Activated gamma-delta T cell treated with Interleukin-2 at 50 U/mL for 16 hours (primary cell): ENCODE results near the gene NSUN6.

Experiments used
- DNase-seq: peaks from one replicate; pipeline ENCODE4 v3.0.0-alpha.2; 2020

The NSUN6 gene

GRCh38 chr10:18557960-18558359 is 93.4 kb downstream of the NSUN6 start:
- DNase-seq = no peak

- no peak for DNase-seq
Observed at GRCh38 chr10:18556522-18557147, 94.8 kb downstream of the NSUN6 start.

- DNase-seq = no peak
Observed at GRCh38 chr10:18554479-18554878, 96.9 kb downstream of the NSUN6 start.

DNA sequence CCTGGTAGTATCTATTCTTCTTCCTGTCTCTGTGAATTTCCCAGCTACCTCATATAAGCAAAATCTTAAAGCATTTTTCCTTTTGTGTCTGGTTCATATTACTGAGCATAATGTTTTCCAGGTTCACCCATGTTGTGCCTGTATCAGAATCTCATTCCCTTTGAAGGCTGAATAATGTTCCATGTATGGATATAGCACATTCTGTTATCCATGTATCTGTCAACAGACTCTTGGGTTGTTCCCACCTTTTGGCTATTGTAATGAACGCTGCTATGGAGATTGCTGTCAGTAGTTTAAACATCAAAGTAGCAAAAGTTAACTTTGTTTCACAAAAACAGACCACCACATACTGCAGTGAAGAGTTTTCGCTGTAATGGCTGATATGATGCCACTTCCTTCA is 99.9 kb downstream of the NSUN6 start:
- DNase-seq = no peak

DNA sequence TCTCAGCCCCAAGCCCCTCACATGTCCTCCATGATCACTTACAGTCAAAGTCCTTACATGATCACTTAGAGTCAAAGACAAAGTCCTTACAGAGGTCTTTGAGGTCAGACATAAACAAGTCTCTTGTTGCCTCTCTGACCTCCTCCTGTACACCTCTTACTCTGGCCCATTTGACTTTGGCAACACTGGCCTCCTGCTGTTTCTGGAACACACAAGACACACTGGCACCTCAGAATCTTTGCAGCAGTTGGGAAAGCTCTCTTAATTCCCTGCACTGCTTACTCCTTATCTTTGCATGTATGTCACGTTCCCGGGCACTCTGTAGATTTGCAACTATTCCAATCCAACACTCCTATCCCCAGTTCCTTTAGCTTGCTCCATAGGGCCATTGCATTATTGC is 102.3 kb downstream of the NSUN6 start:
- DNase-seq = no peak

- no peak for DNase-seq
Observed at GRCh38 chr10:18545621-18546305, 105.6 kb downstream of the NSUN6 start.

GRCh38 chr10:18542832-18543231 is 108.6 kb downstream of the NSUN6 start:
- DNase-seq = no peak

DNA sequence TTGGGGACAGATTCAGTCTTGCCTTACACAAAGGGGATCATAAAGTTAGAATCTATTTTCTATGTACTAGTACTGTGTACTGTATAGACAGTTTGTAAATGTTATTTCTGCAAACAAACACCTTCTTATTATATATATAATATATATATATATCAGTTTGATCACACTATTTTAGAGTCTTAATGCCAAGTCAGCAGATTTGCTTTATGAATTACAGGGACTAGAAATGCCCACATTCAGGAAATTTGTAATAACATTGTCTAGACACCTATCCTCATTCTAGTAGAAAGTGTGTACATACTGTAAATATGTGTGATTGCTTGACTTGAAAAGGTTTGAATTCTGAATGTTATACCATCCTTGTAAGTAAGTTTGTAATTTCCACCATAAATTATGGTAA is 111.2 kb downstream of the NSUN6 start:
- DNase-seq = no peak

GRCh38 chr10:18539335-18539734 is 112.1 kb downstream of the NSUN6 start:
- no peak for DNase-seq

- DNase-seq = no peak
Observed at GRCh38 chr10:18533896-18534295, 117.5 kb downstream of the NSUN6 start.

DNA sequence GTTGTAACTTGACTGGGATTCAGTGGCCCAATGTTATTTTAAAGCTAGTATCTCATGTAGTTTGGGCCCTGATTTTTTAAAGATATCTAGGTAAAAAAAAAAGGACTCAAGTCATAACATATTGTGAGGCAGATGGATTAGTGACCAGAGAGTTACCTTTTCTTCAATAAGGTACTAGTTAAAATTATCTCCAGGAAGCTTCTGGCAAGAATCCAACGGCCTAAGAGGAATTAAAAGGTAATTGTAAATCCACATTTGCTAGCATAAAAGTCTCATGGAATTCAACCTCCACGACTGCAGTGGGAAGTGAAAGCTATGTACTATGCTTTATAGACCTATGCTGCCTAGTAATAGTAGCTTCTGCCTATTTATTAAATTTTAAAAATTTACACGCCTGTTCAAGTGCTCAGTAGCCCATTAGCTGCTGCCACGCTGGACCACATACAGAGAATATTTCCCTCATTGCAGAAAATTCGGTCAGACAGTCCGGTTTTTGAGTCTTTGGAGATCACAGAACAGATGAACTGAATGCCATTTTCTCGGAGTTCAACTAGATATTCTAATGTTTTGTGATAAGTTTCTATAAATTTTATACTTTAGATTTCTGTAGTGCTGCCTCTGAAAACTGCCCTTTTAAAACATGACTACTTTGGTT is 118.4 kb downstream of the NSUN6 start:
- DNase-seq = no peak

GRCh38 chr10:18528292-18528691 is 123.1 kb downstream of the NSUN6 start:
- DNase-seq = no peak

GRCh38 chr10:18527687-18528086 is 123.7 kb downstream of the NSUN6 start:
- no peak for DNase-seq

- DNase-seq = no peak
Observed at GRCh38 chr10:18523858-18524257, 127.5 kb downstream of the NSUN6 start.

GRCh38 chr10:18523025-18523424 is 128.4 kb downstream of the NSUN6 start:
- DNase-seq = no peak

DNA sequence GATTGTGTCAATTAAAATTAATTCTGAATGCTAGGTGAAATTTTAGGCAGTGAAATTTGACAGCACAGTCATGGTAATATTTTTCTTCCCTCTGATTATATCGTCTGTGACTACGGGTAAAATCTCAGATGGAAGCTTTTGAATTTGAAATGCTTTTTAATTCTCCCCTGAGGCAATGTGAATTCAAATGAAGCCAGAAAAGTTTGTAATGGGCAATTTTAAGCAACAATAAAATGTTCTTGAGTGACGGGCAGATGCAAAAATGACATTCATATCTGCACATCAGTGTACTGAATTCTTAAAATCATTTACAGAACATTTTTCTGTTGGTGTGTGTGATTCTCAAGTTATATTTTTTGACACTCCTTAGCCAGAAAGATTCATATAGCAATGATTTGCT is 134.5 kb downstream of the NSUN6 start:
- DNase-seq = no peak

GRCh38 chr10:18514537-18514936 is 136.8 kb downstream of the NSUN6 start:
- no peak for DNase-seq

DNA sequence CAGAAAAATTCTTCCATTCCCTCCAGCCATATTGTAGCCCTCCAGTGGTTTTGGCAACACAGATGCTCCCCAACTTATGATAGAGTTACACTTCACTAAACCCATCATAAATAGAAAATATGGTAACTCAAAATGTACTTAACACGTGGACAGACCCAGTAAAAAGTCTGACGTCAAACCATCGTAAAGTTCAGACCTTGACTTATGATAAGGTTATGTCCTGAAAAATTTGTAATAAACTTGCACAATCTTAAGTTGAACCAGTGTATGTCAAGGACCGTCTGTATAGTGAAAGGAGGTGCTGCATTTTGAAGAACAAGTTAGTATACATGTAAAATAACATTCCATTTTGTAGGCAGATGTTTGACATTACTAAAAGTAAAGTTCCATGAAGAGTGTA is 142.8 kb downstream of the NSUN6 start:
- DNase-seq = no peak

- DNase-seq = no peak
Observed at GRCh38 chr10:18505456-18506118, 145.8 kb downstream of the NSUN6 start.

- no peak for DNase-seq
Observed at GRCh38 chr10:18504161-18504560, 147.2 kb downstream of the NSUN6 start.

GRCh38 chr10:18501629-18502028 is 149.8 kb downstream of the NSUN6 start:
- DNase-seq = no peak

- DNase-seq = no peak
Observed at GRCh38 chr10:18501198-18501597, 150.2 kb downstream of the NSUN6 start.

GRCh38 chr10:18500576-18500975 is 150.8 kb downstream of the NSUN6 start:
- no peak for DNase-seq

DNA sequence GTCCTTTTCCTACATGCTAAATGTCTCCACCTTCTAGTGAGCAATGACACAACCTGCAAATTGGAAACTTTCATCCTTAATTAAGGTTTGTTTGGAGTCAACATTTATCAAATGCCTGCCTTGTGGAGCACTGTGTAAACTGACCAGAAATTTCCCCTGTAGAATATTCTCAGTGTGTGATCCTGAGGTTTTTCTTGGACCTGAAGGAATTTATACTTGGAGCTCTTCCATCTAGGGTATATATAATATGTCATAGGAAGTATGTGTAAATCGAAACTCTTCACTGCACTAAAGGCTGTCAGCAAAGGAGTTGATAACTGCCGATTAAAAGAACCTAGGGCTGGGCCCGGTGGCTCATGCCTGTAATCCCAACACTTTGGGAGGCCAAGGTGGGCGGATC is 152.4 kb downstream of the NSUN6 start:
- no peak for DNase-seq
